ENCODE data around the gene PPP4R4.

The PPP4R4 gene

DNA sequence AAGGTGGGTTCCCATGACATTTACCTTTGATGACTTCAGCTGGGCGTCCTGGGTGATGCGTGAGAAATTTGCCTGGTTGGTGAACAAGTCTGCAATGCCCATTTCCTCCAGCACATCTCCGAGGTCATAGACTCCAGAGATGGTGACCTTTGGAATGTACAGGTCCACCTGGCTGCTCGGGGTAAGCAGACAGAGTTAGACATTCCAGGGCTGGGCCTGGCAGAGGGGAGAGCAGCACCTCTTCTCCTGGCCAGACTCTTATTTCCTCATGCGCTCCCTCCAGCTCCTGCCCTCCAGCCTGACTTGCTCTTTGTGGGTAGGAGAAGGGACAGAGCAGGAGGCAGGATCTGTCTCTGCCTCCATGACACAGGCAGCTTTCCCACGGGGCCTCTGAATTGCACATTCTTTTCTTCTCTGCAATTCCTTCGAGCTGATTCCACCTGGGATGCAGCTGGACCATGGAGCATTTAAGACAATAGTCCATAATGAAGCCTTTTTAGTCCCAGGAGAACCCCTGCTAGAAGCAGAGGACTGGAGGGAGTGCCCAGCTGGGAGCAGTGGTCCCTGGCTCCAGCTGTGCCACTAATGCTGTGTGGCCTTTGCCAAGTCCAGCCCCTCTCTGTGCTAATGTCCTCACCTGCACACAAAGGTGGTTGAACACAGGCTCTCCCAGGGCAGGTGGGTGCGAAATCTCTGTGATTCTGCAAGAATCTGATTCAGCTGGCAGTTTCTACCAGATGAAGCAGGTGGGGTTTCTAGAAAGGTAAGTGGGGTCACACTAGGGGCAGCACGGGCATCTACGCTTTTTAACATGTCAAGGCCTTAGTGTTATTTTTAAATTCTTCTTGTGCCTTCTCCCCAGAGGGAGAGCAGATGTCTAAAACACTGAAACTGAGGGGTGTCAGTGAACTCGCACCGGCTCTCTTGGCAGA lies 132.2 kb downstream of the PPP4R4 start:
- no peak for DNase-seq (ENCODE audit: low read depth in 2 of 2)

DNA sequence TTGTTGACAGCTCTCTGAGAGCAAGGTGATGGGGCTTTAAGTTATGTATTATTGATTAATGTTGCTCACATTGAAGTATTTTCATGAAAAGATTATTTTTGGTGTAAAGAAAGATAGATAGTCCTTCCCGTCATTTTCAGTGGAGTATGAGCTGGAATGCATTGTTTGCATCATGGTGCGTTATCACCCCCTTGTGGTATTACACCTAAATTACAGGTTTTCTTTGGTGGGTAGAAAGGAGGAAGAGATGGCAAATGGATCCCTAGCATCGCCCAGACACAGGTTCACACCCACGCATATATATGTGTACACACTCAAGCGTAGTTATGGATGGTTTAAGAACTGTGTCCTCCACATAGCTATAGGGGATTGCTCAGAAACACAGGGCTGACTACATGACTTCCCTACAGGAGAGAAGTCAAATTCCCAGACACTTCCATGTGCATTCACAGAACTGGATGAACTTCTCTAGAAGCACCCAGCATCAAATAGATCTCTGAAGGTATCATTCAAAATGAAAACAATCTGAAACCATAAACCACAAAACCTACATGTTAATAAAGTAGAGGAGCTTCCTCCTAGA lies 133.4 kb downstream of the PPP4R4 start:
- no peak for DNase-seq (ENCODE audit: low read depth in 2 of 2)

DNA sequence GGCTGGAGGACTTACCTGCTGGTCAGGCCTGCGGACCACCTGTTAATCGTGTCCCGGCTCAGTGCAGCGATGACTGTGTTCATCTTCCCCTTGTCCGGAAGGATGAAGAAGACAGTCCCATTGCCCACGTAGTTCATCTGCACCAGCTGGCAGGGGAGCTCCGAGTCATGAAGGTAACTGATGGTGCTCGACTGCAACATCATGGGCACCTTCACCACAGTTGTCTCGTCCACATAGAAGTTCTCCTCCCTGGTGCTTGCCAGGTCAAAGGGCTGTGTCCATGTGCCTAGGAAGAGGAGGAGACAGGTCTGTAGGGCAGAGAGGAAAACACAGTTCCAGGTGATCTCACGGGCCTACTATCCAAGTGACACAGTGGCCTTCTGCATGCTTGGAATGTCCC lies 135.6 kb downstream of the PPP4R4 start:
- DNase-seq (ENCODE audit: low read depth in 2 of 2) = no peak

DNA sequence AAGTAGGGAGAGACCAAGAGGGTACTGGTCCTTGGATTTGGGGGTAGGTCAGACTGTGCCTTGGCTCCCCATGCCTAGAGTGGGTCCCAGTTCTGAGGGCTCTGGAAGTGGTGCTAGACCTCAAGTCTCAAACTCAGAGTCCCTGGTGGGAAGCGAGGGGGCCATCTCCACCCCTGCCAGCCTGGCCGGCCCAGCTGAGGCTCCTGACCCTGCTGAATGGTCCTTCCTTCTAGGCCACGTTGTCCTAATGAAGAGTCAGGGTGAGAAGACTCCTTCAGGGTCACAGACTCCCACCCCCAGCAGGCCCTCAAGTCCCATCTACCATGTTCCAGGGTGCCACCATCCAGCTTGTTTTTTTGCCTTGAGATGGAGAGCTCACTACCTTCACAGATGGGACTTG lies 136.1 kb downstream of the PPP4R4 start:
- DNase-seq (ENCODE audit: low read depth in 2 of 2) = no peak

DNA sequence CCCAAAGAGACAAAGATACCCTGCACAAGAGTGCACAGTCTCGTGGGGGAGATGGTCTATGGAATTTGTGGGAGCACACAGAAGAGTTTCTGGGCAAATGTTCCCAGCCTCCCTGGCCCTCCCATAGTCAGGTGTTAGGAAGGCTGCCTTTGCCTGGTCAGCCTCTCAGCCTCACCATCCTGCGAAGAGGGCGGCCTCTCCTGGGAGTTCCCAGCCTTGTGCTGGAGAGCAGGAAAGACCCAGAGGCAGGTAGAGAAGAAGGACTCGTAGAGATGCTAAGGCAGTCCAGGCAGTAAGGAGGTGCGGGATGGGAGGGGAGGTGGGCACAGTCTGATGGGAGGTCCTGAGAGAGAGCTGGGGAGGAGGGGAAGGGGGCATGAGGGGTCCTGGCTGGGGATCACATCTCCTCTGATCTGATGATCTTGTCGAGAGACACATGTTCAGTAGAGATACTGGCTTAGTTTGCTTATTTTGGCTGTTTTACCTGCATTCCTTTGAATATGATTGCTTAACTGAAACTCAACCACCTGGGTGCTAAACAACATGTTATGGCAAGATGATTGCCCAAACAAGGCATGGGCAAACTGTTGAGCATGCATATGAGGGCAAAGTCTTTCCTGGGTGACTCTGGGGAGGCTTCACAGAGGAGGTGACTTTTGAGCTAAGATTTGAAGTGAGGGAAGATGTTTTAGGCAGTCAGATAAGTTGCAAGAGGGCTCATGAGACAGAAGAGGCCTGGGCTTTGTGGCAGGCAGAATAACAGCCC lies 138.5 kb downstream of the PPP4R4 start:
- no peak for DNase-seq (ENCODE audit: low read depth in 2 of 2)

DNA sequence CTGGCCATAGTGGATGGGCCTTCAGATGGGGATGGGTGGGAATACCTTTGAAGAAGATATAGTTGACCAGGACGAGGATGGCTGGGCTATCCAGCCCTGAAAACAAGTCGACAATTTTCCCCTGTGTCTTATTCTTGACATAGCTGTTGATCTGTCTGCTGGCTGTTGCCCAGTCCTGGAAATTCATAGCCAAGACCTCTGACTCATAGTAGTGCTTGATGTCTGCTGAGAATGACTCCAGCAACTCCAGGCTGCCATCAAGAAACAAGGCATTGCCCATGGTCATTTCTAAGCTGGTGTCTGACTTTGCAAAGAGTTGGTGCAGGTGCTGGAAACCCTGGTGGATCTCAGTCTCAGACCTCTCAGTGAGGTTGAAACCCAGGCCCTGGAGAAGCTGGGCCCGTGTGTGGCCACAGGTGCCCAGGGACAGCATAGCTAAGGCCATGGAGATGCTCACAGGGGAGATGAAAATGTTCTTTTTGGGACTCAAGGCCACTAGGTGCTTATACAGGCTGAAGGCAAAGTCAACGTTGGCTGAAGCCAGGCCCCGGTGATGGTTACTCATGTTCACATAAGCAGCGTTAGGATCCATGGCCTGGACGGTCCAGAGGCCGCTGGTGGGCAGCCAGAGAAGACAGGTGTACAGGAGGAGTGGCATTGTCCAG lies 140.0 kb downstream of the PPP4R4 start:
- no peak for DNase-seq (ENCODE audit: low read depth in 2 of 2)

DNA sequence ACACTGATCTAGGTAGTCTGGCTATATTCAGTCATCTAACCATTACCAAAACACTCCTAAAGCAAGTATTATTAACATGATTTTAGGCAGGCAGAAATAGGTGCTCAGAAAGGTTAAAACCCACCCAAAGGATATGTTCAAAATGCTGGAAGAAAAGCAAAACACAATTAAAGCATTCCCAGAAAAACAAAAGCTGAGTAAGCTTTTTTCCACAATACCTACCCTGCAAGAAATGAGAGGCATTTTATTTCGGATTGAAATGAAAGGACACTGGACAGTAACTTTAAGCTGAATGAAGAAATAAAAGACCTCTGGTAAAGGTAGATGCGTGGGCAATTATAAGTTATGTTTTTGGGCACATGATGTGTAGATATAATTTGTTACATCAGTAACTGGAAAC lies 140.8 kb downstream of the PPP4R4 start:
- no peak for DNase-seq (ENCODE audit: low read depth in 2 of 2)

DNA sequence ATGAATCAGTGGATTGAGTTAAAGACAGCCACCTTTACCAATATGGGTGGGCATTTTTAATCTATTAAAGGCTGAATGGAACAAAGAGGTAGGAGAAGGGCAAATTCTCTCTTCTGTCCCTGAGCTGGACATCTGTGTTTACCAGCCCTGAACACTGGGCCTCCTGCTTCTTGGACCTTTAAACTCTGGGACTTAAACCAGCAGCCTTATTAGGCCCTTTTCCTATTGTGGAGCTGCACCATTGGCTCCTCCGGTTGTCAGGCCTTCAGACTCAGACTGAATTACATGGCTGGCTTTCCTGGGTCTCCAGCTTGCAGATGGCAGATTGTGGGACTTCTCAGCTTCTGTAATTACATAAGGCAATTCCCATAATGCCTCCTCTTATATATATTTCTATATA lies 142.6 kb downstream of the PPP4R4 start:
- no peak for DNase-seq (ENCODE audit: low read depth in 2 of 2)

DNA sequence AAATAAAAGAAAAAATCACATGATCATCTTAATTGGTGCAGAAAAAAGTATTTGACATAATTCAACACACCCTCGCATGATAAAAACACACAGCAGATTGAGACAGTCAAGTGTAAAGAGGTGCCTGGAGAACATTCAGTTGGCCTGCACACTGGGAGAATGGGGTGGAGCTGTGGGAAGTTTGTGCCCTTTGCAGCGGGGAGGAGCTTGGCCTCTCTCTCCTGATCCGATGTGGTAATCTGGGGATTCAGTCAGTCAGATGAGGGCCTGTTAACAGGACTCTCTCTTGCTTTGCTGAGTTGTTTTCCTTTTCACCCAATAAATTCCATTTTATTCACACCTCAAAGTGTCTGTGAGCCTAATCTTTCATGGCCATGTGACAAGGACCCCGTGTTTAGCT lies 143.1 kb downstream of the PPP4R4 start:
- no peak for DNase-seq (ENCODE audit: low read depth in 2 of 2)

DNA sequence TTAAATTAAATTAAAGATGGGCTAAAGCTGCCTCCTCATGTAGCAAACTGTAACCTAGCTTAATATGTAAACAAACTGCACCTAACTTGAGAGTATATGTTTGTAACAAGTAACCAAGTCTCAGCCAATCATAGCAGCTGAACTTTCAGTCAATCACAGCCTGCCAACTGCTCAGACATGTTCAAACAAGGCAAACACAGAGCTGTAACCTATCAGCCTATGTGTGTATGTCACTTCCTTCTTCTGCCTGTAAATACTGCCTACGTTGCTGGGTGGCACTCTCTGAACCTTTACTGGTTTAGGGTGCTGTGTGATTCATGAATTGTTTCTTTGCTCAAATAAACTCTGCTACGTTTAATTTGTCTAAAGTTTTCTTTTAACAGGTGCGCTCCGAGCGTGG lies 146.1 kb downstream of the PPP4R4 start:
- DNase-seq (ENCODE audit: low read depth in 2 of 2) = no peak

DNA sequence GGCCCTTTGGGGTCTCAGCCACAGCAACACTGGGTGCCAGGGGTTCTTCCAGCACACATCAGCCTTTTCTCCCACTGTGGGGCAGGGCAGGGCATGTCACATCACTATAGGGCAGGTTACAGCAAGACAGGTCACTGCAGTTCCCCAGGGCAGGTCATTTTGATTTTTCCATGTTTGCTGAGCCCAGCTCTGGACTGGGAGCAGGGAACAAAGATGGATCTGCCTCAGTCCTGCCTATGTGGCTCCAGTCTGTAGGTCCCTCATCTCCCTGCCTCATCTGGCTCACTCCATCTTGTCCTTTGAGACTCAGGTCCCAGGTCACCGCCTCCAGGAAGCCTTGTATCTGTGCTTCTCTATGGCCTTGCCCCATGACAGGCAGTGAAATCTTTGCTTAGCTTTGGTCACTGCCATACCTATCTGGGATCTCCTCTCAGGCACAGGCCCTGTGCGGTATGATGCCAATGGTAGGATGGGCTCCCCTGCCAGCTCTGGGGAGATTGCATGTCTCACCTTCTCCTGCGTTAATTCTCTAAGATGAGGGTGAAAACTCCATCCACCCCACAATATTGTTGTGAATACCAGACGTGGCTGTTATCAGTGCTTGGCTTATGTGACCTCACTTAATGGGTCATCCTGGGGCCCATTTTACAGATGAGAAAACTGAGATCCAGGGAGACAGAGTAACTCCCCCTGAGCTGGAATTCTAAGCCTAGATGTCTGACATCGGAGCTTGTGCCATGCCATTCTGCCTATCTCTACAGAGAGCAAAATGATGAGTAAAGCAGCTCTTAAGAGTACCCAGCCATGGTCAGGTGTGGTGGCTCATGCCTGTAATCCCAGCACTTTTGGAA lies 147.5 kb downstream of the PPP4R4 start:
- no peak for DNase-seq (ENCODE audit: low read depth in 2 of 2)

DNA sequence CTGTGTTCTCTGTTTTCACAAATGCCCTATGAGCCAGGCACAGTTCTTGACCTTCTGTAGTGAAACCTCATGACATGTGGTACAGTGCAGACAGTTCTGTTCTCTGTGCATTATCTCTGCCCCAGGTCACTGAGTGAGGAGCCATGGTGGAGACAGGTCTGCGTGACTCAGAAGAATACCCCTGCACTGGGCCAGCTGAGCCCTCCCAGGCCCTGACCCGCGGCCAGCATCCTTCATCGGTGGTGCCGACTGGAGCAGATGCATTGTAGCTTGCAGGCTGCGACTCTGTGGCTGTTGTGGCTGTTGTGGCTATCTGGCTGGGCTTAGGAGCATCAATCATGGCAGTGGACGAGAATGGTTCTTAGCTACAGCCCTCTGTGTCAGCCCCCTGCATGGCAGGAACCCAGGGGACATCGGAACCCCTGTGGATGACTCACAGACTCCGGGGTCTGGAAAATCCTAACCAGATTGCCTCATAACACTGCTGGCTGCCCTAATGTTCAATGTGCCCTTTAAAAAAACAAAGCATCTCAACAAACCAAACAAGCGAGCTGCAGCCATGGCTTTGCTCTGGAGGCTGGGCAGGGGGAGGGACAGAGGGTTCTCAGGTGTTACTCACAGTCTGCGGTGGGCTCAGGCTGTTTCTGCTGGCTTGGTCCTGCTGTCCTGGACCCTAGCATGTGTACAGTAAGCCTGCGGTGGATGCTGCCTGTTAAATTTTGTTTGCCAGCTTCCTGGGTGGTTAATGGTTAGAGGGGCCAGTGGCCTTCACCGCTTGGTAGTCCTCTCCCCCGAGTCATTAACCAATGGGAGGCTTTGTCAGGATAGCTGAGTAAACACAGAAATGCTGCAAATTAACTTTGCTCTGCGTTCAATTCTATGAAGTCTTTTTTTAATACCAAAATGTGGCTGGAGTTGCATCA lies 148.8 kb downstream of the PPP4R4 start, which contains the start of gene SERPINA6:
TSS of gene SERPINA6 (minus strand) at position 689 of the 923 bp plus-strand sequence. CDS start 8,688 bp downstream, outside the sequence.
- no peak for DNase-seq (ENCODE audit: low read depth in 2 of 2)

DNA sequence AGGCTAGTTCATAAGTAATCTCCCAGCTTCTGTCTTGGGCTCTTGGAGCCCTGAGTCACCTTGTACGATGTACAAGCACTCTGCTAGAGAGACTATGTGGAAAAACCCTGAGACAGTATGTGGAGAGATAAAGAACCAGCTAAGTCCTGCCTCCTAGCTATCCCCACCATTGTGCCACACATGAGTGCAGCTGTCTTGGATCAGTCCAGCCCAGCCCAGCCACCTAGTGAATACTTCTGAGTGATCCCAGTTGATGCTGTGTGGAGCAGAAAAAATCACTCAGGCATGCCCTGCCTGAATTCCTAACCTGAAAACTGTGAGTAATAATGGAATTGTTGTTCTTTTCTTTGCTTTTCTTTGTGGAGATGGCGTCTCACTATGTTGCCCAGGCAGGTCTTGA lies 154.1 kb downstream of the PPP4R4 start:
- no peak for DNase-seq (ENCODE audit: low read depth in 2 of 2)

Measured in fibroblast of skin of left biceps (primary cell).